ENCODE measurements around the gene COL28A1. TPM values are rescaled to one million over a fixed set of nuclear protein-coding genes. Genes with fewer than 3 reads are reported as not detected.

Gene COL28A1
- polyA plus RNA-seq, 3 donors: not detected

DNA sequence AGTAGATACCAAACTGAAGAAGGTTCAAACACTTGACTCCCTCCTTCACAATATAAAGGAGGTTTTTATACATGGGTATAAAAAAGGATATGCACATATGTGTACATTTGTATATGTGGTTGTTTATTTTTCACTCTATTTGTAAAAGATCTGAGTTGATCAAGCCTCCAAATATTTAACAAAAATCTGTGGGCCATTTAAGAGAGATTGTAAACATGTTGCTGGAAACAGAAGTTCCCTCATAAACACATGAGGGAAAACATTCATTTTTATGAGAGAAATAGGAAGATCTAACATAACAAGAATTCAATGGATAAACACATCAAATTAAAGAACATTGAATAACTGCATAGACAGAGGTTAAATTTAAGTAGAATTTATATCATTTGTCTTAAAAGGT is 81.7 kb downstream of the COL28A1 start:
- H3K27ac Mint-ChIP-seq: no peak overlapping the region
- H2AFZ ChIP-seq (ENCODE audit: insufficient read depth, low read depth, low read length, poor library complexity, severe bottlenecking): no peak overlapping the region
- no peak overlapping the region for H3K4me3 ChIP-seq (replicated peaks in 1 of 3; ENCODE audit: low read depth in 2 of 3, low read length in 3 of 3)
- peaks cover 0 to 1% (median 1%) of the 10 kb centered on the region in 3 donors for H3K27me3 Mint-ChIP-seq (ENCODE audit: low read depth in 3 of 3)
- H3K27ac ChIP-seq (ENCODE audit: low read depth in 1 of 2, low read length in 2 of 2): no peak overlapping the region
- H3K36me3 Mint-ChIP-seq: no peaks in the 10 kb centered on the region
- H3K36me3 ChIP-seq (replicated peaks in 1 of 2; ENCODE audit: control insufficient read depth in 1 of 2, insufficient read depth in 2 of 2, low read length in 2 of 2): no peaks in the 10 kb centered on the region
- H3K4me1 Mint-ChIP-seq: no peaks in the 10 kb centered on the region
- no peak for DNase-seq
- no peak overlapping the region for H3K9ac ChIP-seq (ENCODE audit: insufficient read depth, low read length, poor library complexity, severe bottlenecking)
- H3K4me2 ChIP-seq (replicated peaks; ENCODE audit: extremely low read depth, low read length, poor library complexity, severe bottlenecking): no peak overlapping the region
- H3K9me3 ChIP-seq (replicated peaks in 1 of 2; ENCODE audit: control insufficient read depth in 1 of 2, insufficient read depth in 1 of 2, low read length in 2 of 2): peaks cover 5 to 11% of the 10 kb centered on the region in 2 donors
- H3K27me3 ChIP-seq (ENCODE audit: control insufficient read depth in 2 of 2, insufficient read depth in 2 of 2, low read length in 2 of 2): no peaks in the 10 kb centered on the region
- no peaks in the 10 kb centered on the region for H3K4me1 ChIP-seq (ENCODE audit: control insufficient read depth in 1 of 2, insufficient read depth in 2 of 2, low read length in 2 of 2)
- H4K20me1 ChIP-seq (ENCODE audit: insufficient read depth, low read length): no peaks in the 10 kb centered on the region
- TF ChIP-seq, protein P1, sequence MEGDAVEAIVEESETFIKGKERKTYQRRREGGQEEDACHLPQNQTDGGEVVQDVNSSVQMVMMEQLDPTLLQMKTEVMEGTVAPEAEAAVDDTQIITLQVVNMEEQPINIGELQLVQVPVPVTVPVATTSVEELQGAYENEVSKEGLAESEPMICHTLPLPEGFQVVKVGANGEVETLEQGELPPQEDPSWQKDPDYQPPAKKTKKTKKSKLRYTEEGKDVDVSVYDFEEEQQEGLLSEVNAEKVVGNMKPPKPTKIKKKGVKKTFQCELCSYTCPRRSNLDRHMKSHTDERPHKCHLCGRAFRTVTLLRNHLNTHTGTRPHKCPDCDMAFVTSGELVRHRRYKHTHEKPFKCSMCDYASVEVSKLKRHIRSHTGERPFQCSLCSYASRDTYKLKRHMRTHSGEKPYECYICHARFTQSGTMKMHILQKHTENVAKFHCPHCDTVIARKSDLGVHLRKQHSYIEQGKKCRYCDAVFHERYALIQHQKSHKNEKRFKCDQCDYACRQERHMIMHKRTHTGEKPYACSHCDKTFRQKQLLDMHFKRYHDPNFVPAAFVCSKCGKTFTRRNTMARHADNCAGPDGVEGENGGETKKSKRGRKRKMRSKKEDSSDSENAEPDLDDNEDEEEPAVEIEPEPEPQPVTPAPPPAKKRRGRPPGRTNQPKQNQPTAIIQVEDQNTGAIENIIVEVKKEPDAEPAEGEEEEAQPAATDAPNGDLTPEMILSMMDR (IDR thresholded peaks at IDR 0.05): no peak
- H3K79me2 ChIP-seq (ENCODE audit: insufficient read depth, low read length): no peaks in the 10 kb centered on the region
- intact Hi-C loops (cut with micrococcal nuclease): no loop called here
- H3K4me3 Mint-ChIP-seq: no peak overlapping the region
- peaks cover 2 to 21% (median 11%) of the 10 kb centered on the region in 7 donors for H3K9me3 Mint-ChIP-seq

DNA sequence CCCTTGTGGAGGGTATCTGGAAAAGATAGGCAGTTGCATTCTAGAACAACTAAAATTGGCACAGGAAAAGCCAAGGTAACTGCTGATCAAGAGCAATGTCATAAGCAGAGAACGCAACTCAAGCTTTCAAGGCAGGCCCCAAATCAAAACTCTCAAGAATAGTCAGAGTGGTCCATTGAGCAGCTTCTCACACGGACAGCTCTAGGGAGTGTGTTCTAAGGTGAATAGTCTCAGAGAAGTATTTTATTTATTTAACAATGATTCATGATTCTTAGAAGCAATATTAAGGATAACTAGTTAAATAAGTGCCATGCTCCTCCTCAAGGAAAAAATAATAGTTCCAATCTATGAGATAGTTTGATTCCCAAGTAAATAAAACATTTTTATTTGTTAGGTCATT is 83.0 kb downstream of the COL28A1 start:
- Histone ChIP-seq H3K27ac (ENCODE audit: low read depth in 1 of 2, low read length in 2 of 2) (no peak overlapping the region), H3K36me3 (replicated peaks in 1 of 2; ENCODE audit: control insufficient read depth in 1 of 2, insufficient read depth in 2 of 2, low read length in 2 of 2) (no peaks in the 10 kb centered on the region), H3K4me2 (replicated peaks; ENCODE audit: extremely low read depth, low read length, poor library complexity, severe bottlenecking) (no peak overlapping the region), H4K20me1 (ENCODE audit: insufficient read depth, low read length) (no peaks in the 10 kb centered on the region), H3K4me3 (replicated peaks in 1 of 3; ENCODE audit: low read depth in 2 of 3, low read length in 3 of 3) (no peak overlapping the region), H3K9me3 (replicated peaks in 1 of 2; ENCODE audit: control insufficient read depth in 1 of 2, insufficient read depth in 1 of 2, low read length in 2 of 2) (peaks cover 8 to 21% of the 10 kb centered on the region in 2 donors), H3K4me1 (ENCODE audit: control insufficient read depth in 1 of 2, insufficient read depth in 2 of 2, low read length in 2 of 2) (no peaks in the 10 kb centered on the region), H3K27me3 (ENCODE audit: control insufficient read depth in 2 of 2, insufficient read depth in 2 of 2, low read length in 2 of 2) (no peaks in the 10 kb centered on the region), H2AFZ (ENCODE audit: insufficient read depth, low read depth, low read length, poor library complexity, severe bottlenecking) (no peak overlapping the region), H3K9ac (ENCODE audit: insufficient read depth, low read length, poor library complexity, severe bottlenecking) (no peak overlapping the region), H3K79me2 (ENCODE audit: insufficient read depth, low read length) (no peaks in the 10 kb centered on the region)
- Mint-ChIP-seq H3K27ac (no peak overlapping the region), H3K36me3 (no peaks in the 10 kb centered on the region), H3K9me3 (peaks cover 6 to 29% (median 15%) of the 10 kb centered on the region in 7 donors), H3K27me3 (ENCODE audit: low read depth in 3 of 3) (peaks cover 0 to 1% (median 1%) of the 10 kb centered on the region in 3 donors), H3K4me3 (no peak overlapping the region), H3K4me1 (no peaks in the 10 kb centered on the region)
- WGBS (ENCODE audit: insufficient coverage): no CpG with 5 or more reads among the region's 2 CpGs
- intact Hi-C loops (cut with micrococcal nuclease): no loop called here
- DNase-seq: no peak
- TF ChIP-seq, protein P1 (IDR thresholded peaks at IDR 0.05): no peak
